GM12801 (cell line): Measurements from ENCODE around the gene KCNH2.

Experiments used
- CTCF ChIP-seq: IDR thresholded peaks from one replicate; pipeline ENCODE4 v1.5.1; 2011; ENCODE audit warnings: control low read depth; ENCODE audit not compliant: insufficient read length; ENCODE audit errors: extremely low read depth

KCNH2 gene

GRCh38 chr7:151013733-151014497 is 35.8 kb upstream of the KCNH2 start:
- no peak for TF ChIP-seq CTCF

GRCh38 chr7:151013356-151013732 is 35.2 kb upstream of the KCNH2 start:
- TF ChIP-seq CTCF = no peak

- no peak for TF ChIP-seq CTCF
Measured at GRCh38 chr7:151012911-151013347, 34.8 kb upstream of the KCNH2 start.

- no peak for TF ChIP-seq CTCF
Measured at GRCh38 chr7:151012031-151012692, 34.0 kb upstream of the KCNH2 start.

- no peak for TF ChIP-seq CTCF
Measured at GRCh38 chr7:151011097-151011409, 32.9 kb upstream of the KCNH2 start.

- no peak for TF ChIP-seq CTCF
Measured at GRCh38 chr7:151010307-151011096, 32.4 kb upstream of the KCNH2 start.

- no peak for TF ChIP-seq CTCF
Measured at GRCh38 chr7:151010037-151010306, 31.9 kb upstream of the KCNH2 start.
